T1000 (cell line): ENCODE data around the gene PLPP1.

Source experiments
- DNase-seq: peaks from one replicate; lab custom pipeline; 2025; ENCODE audit warnings: mixed read lengths; lab: John Stamatoyannopoulos, UW

Gene PLPP1

GRCh38 chr5:55534436-55535198 lies at the start of gene PLPP1:
PLPP1 (minus strand) TSS chr5:55534964; CDS start chr5:55534629, 335 bp downstream.
- DNase-seq: peak; percentile 77

- no peak for DNase-seq
These were observed 48.8 kb upstream of the PLPP1 start for GRCh38 chr5:55583578-55583977.

- no peak for DNase-seq
These were observed 47.5 kb upstream of the PLPP1 start for GRCh38 chr5:55582256-55582655.

DNA sequence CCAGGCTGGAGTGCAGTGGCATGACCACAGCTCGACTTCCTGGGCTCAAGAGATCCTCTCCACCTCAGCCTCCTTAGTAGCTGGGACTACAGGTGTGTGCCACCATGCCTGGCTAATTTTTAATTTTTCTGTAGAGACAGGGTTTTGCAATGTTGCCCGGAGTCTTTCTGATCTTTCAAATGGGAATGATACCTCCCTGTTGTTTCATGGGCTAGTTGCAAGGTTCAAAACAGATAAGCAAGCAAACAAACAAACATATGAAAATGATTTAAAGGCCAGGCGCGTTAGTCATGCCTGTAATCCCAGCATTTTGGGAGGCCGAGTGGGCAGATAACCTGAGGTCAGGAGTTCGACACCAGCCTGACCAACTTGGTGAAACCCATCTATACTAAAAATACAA lies 45.3 kb upstream of the PLPP1 start:
- no peak for DNase-seq

DNA sequence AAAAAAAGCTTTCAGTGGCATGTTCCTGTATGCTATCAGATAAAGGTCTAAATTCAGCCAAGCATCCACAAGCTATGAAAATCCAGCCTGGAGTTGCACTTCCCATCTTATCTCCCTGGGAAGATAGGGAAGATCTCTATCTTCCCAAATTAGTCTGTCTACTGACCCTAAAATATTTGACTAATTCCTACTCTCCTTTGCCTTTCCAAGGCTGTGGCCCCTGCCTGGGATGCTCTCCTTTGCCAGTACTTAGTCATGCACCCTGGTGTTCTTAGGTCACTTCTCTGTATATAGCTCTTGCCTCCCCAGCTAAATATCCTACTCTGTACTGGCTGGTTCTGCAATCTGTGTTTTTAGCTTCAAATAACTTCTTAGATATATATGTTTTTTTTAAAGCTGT lies 44.0 kb upstream of the PLPP1 start:
- no peak for DNase-seq

GRCh38 chr5:55577353-55578060 lies 42.7 kb upstream of the PLPP1 start:
- DNase-seq: no peak

GRCh38 chr5:55576661-55577060 lies 41.9 kb upstream of the PLPP1 start:
- no peak for DNase-seq

- DNase-seq: no peak
These were observed 41.2 kb upstream of the PLPP1 start for GRCh38 chr5:55575815-55576583.

DNA sequence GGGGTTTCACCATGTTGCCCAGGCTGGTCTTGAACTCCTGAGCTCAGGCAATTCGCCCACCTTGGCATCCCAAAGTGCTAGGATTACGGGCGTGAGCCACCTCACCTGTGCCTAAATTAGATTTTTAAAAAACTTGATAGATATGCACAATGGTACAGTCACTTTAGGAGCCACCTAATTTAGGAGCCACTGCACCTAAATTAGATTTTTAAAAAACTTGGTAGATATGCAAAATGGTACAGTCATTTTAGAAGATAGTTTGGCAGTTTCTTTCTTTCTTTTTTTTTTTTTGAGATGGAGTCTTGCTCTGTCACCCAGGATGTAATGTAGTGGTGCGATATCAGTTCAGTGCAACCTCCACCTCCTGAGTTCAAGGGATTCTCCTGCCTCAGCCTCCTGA lies 37.8 kb upstream of the PLPP1 start:
- no peak for DNase-seq

DNA sequence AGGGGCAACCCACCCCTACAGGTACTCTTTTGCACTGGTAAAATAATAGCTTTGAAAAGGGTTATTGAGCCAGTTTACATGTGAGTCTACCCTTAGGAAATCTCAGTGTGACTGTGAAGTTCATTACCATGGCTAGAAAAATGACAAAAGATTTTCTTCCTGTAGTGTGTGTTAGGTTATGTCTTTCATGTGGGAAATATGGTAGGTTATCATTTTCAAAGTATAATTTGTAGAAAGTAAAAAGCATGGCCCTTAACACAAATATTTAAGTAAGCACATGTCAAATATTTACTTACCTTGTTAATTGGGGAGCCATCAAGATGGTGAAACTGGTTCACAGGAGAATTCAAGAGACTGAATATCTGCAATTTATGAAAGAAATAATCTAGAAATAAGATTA lies 37.3 kb upstream of the PLPP1 start:
- no peak for DNase-seq

- DNase-seq: no peak
These were observed 35.8 kb upstream of the PLPP1 start for GRCh38 chr5:55570570-55570969.

DNA sequence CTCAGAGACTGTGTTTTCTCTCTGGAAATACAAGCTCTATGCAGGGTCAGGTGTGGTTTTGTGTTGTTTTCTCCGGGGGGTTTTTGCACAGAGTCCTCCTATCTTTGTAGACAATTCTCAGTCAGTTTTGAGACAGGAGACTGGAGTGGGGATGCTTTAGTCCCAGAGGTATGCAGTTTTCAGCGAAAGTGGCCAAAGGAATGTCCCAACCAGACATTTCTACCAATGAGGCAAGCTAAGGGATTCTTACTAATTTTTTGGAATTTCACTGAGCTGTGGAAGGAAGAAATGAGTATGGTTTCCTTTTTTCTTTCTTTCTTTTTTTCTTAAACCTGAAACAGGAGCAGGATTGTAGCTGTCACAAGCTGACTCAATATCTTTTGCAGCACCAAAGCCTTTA lies 35.3 kb upstream of the PLPP1 start:
- DNase-seq: no peak

- DNase-seq: no peak
These were observed 34.7 kb upstream of the PLPP1 start for GRCh38 chr5:55569513-55569865.

DNA sequence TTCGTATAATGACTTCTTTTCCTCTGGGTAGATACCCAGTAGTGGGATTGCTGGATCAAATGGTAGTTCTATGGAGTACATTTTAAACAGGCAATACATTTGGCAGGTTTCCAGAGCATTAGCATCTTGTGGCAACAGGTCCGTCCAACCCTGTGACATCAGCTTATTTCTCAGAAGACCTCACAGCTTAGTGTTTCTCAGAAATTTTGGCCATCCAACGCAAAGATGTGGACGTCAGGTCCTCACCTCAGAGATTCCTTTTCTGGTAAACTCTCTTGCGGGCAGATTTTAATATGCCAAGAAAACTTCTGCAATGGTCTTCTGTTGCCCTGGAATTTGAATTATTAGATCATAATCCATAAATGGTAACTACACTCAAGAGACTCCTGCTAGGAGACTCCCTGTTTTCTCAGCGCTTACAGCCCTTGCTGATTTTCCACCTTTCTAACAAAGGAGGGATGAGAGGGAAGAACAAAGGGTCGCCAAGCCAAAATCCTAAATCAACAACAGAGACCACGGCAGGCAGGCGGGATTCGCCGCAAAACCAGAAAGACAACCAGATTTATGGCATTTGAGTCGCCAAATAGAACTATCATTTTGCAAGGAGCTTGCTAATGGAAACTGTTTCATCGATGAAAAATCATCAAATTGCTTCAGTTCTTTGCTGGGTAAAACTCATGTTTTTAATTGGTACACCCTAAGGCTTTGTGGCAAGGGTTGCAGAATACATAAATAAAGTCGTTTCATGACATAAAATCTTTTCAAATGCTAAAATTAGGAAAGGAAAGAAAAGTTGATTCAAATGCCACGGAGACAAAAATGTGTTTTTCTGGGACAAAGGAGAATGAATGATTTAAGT lies 34.1 kb upstream of the PLPP1 start:
- no peak for DNase-seq

GRCh38 chr5:55564721-55565120 lies 30.0 kb upstream of the PLPP1 start:
- DNase-seq: no peak

- DNase-seq: no peak
These were observed 23.7 kb upstream of the PLPP1 start for GRCh38 chr5:55558484-55558883.

GRCh38 chr5:55557123-55557522 lies 22.4 kb upstream of the PLPP1 start:
- no peak for DNase-seq

DNA sequence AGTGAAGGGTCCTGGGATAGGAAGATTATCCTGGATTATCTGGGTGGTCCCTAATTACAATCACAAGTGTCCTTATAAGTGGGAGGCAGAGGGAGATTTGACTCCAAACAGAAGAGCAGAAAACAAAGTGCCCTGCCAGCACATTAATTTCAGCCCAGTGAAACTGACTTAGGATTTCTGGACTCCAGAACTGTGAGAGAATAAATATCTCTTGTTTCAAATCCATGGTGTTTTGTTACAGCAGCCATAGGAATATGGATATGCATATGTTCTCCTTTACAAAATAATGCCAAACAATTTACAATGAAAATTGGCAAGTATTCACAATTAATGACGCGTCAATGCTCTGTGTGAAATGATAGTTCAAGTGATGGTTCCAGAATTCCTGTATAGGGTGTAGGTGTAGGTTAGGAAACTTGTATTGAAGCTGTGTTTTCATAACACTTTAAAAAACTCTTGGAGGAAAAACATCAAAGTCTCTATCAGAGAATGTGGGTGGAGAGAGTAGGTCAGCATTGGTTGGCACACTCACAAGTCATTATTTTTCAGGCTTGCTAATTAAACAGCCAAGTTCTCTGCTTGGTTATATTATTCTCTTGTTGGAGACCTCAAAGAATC lies 19.9 kb upstream of the PLPP1 start:
- DNase-seq: no peak

DNA sequence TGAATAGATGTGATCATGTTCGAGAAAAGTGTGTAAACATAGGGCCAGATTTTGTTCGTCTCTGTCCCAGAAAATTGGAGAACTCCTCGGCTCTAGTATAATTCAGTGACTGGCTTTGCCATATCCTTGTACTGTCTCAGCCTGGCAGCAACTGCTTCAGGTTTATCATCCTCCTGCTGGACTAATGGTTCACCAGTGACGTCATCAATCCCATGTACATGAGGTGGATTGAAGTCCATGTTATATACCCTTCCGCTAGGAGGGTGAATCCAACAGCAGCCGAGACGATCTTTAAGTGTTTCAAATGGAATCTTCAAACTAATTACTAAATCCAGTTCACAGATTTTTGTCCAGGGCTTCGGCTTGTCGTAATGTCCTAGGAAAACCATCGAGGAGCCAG lies 17.1 kb upstream of the PLPP1 start:
- no peak for DNase-seq

- no peak for DNase-seq
These were observed 16.6 kb upstream of the PLPP1 start for GRCh38 chr5:55551358-55551757.

DNA sequence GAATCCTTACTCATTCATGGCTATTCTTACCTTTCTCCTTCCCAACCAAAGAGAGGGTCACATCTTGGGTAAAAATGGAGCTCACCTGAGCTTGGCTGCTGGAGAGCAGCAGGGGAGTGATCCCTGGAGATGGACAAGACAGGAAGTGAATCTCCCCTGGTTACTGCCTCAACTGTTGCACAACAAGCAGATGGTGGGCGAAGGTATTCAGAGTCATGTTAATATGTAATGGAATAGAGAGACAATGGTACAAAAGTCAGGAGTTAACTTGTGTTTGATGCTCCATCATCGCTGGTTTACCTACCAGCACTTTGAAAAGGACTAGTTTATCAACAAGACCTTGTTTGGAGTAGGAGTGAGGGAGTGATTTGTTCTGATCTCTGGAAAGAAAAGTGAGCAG lies 13.0 kb upstream of the PLPP1 start:
- DNase-seq: no peak

DNA sequence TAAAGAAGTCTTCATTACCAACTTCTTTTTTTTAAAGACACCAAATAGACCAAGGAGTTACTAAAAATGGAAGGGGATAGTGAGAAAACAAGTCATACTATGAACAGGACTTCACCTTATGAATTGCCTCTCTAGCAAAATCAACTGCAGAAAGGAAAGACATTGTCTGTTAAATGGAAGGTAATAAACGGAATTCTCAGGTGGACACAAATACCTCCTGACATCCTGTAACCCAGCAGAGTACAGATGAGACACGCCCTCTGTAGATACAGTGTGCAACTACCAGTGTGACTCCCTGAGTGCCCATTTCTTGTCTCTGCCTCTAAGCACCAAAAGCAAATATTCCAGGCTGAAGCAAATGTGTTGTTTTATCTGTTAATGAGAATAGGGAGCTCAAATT lies 12.2 kb upstream of the PLPP1 start:
- no peak for DNase-seq
